Measurements from ENCODE around the gene CHST9. TPM values are rescaled to one million over a fixed set of nuclear protein-coding genes. Genes with fewer than 3 reads are reported as not detected.

Gene CHST9
- total and polyA plus RNA-seq, 9 of the 15 experiments (the other 6 are each of a cell fraction or from before 2014, with no cell fraction given), result not detected

- no peak overlapping the region for H3K4me3 ChIP-seq
- H2AFZ ChIP-seq (ENCODE audit: low read depth, low read length), result no peak overlapping the region
- no peaks in the 10 kb centered on the region for H3K79me2 ChIP-seq (ENCODE audit: control insufficient read depth, insufficient read depth, low read length)
- in situ Hi-C loops (cut with MboI), result no loop called here
- WGBS (ENCODE audit: insufficient coverage, low coverage, missing lambda C conversion rate), result 0% methylated on average over 4 of the region's 4 CpGs
- FAIRE-seq, result no peak
- H3K9me3 ChIP-seq (replicated peaks; ENCODE audit: control insufficient read depth, insufficient read depth, low read depth, low read length), result peaks cover 2% of the 10 kb centered on the region; the same call in 1 of the 2 replicates
- intact Hi-C loops (cut with micrococcal nuclease), result no loop called here
- no peaks in the 10 kb centered on the region for H4K20me1 ChIP-seq (replicated peaks; ENCODE audit: control insufficient read depth, insufficient read depth, low read length)
- CTCF ChIA-PET (ENCODE audit: low intra/inter-chr PET ratio), result no interaction called here
- no peak overlapping the region for H3K4me2 ChIP-seq (ENCODE audit: insufficient read depth, low read length)
- no peak for DNase-seq (ENCODE audit: extremely low read depth in 1 of 4, low spot score in 3 of 4)
- POLR2A ChIA-PET, result no interaction called here
- no peaks in the 10 kb centered on the region for H3K27me3 ChIP-seq (ENCODE audit: control insufficient read depth in 2 of 2, insufficient read depth in 2 of 2, low read length in 2 of 2)
- no peak for ATAC-seq
- no peaks in the 10 kb centered on the region for H3K9me1 ChIP-seq (ENCODE audit: control insufficient read depth, insufficient read depth, low read length)
- no peak overlapping the region for H3K9ac ChIP-seq (ENCODE audit: insufficient read depth in 1 of 2, low read depth in 2 of 2, low read length in 2 of 2)
- H3K36me3 ChIP-seq (ENCODE audit: control insufficient read depth, insufficient read depth, low read length), result no peaks in the 10 kb centered on the region
- BruUV-seq (replicated peaks), result no TSS peak
- H3K27ac ChIP-seq (ENCODE audit: extremely low read depth, low read depth, low read length), result no peak overlapping the region
- no peaks in the 10 kb centered on the region for H3K4me1 ChIP-seq (replicated peaks in 1 of 2; ENCODE audit: control insufficient read depth in 2 of 2, insufficient read depth in 2 of 2, low read length in 2 of 2)
- TF ChIP-seq UBTF (IDR thresholded peaks at IDR 0.05; ENCODE audit: borderline replicate concordance in 1 of 2, low read depth in 2 of 2, low read length in 2 of 2) (no peak), SRF (CRISPR knock-in tag; IDR thresholded peaks at IDR 0.05) (no peak), TRIM25 (IDR thresholded peaks at IDR 0.05; ENCODE audit: borderline replicate concordance) (no peak), ZNF311 (CRISPR knock-in tag; IDR thresholded peaks at IDR 0.05) (no peak), ETV5 (CRISPR knock-in tag; IDR thresholded peaks at IDR 0.05; ENCODE audit: low read depth) (no peak), CREM (IDR thresholded peaks at IDR 0.05; ENCODE audit: low read depth) (no peak), CBFA2T2 (conservative IDR thresholded peaks at IDR 0.05) (no peak), CBX2 (IDR thresholded peaks at IDR 0.05; ENCODE audit: insufficient read depth, low read length, poor library complexity, severe bottlenecking) (no peak), MYBL2 (IDR thresholded peaks at IDR 0.05; ENCODE audit: low read depth) (no peak), MYBL2 (CRISPR knock-in tag; IDR thresholded peaks at IDR 0.05; ENCODE audit: borderline replicate concordance) (no peak), TSHZ1 (CRISPR knock-in tag; IDR thresholded peaks at IDR 0.05) (no peak), TOE1 (IDR thresholded peaks at IDR 0.05; ENCODE audit: borderline replicate concordance) (no peak), TOE1 (CRISPR knock-in tag; IDR thresholded peaks at IDR 0.05; ENCODE audit: borderline replicate concordance, low read depth) (no peak)
Measured at GRCh38 chr18:26956863-26957262, 228.2 kb downstream of the CHST9 start.
